EH (cell line): ENCODE data around the gene ASNS.
A peak's percentile ranks its signal among the peaks of the same experiment; 100 is the strongest.
"Not testable (repeated sequence)": the region's sequence is repeated elsewhere in the genome, so short reads cannot be mapped to it uniquely, and the experiment has no call there.

ENCODE experiments used
- DNase-seq: peaks from one replicate; pipeline ENCODE4 v3.0.0-alpha.2; 2015; ENCODE audit warnings: low read depth

Gene ASNS, protein sequence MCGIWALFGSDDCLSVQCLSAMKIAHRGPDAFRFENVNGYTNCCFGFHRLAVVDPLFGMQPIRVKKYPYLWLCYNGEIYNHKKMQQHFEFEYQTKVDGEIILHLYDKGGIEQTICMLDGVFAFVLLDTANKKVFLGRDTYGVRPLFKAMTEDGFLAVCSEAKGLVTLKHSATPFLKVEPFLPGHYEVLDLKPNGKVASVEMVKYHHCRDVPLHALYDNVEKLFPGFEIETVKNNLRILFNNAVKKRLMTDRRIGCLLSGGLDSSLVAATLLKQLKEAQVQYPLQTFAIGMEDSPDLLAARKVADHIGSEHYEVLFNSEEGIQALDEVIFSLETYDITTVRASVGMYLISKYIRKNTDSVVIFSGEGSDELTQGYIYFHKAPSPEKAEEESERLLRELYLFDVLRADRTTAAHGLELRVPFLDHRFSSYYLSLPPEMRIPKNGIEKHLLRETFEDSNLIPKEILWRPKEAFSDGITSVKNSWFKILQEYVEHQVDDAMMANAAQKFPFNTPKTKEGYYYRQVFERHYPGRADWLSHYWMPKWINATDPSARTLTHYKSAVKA

DNA sequence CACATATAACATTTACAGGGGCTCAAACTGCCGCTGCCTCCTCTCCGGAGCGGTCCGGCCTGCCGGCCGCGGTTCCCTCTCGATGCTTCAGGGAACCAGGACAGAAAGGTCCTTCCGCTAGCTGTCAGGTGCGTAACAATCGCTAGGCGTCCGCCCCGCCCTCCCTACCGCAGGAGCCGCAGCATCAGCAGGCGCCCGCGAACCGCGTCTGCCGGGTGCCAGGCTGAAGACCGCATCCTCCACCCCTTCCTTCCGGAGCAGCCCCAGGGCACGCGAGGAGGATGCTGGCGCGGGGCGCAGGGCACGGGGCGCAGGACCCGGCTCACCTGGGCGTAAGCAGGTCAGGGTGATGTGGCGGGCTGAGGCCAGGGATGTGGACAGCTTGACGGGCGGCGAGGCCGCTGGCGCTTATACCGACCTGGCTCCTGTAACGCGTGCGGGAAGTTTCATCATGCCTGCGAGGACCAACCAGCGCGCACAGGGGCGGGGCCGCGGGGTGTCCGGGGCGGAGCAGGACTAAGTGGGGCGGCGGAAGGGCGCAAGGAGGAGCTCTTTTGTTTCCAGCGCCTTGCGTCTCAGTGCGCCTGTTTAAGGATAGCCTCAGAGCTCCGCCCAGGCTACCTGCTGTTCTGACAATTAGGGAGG, at the start of gene ASNS:
Gene ASNS, minus strand, starts transcription at position 384 of the 645 bp plus-strand sequence. CDS start 3,252 bp downstream, outside the sequence.
- peak; percentile 92 for DNase-seq

GRCh38 chr7:97921254-97921653, 49.0 kb upstream of the ASNS start:
- DNase-seq: not testable (repeated sequence)

GRCh38 chr7:97915267-97915666, 43.1 kb upstream of the ASNS start:
- DNase-seq: not testable (repeated sequence)

- not testable (repeated sequence) for DNase-seq
Observed at GRCh38 chr7:97912294-97912693, 40.1 kb upstream of the ASNS start.

DNA sequence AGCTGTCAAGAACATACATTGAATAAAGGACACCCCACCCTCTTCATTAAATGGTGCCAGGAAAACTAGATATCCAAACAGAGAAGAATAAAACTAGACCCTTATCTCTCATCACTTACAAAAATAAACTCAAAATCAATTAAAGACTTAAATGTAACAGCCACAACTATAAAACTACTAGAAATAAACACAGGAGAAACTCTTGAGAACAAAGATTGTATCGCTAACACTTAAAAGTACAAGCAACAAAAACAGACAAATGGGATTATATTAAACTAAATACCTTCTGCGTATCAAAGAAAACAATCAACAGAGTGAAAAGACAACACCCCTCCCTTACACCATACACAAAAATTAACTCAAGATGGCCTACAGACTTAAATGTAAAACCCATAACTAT, 24.7 kb upstream of the ASNS start:
- DNase-seq: not testable (repeated sequence)

DNA sequence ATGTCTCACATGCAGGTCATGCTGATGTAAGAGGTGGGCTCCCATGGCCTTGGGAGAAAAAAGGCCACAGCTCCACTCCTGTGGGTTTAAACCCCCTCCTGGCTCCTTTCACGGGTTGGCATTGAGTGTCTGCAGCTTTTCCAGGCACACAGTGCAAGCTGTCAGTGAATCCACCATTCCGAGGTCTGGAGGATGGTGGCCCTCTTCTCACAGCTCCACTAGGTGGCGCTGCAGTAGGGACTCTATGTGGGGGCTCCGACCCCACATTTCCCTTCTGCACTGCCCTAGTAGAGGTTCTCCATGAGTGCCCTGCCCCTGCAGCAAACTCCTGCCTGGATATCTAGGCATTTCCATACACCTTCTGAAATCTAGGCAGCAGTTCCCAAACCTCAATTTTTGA, 19.5 kb upstream of the ASNS start:
- DNase-seq: not testable (repeated sequence)

DNA sequence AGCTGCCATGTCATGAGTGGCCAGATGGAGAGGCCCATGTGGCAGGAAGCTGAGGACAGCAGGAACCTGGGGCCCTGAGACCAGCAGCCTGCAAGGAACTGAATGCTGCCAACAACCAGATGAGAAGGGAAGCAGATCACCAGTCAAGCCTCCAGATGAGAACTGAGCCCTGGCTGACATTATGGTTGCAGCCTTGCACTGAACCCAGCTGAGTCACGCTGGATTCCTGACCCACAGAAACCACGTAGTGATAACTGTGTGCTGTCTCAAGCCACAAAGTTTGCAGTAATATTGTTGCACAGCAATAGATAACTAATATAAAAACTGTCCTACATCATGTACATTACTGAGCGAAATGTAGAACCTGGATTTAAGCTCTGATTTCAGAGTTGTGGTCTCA, 7.3 kb upstream of the ASNS start:
- not testable (repeated sequence) for DNase-seq

- DNase-seq: not testable (repeated sequence)
Observed at GRCh38 chr7:97874894-97875293, 2.7 kb upstream of the ASNS start.

DNA sequence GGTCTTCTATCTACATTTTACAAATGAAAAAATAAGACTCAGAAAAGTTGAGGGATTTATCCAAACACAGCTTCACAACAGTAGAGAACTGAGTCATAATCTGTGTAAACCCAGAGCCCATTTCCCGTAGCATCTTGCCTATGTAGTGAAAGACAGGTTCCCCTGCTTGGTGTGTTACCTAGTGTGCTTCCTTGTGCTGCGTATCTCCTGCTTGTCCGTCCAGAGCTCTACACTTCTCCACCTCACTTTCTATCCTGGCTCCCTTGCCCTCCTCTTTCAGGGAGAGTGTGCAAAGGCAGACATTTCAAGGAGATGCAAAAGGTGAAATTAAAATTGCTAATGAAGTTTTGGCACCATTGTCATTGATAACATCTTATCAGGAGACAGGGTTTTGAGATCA, 1.4 kb upstream of the ASNS start:
- DNase-seq: no peak

DNA sequence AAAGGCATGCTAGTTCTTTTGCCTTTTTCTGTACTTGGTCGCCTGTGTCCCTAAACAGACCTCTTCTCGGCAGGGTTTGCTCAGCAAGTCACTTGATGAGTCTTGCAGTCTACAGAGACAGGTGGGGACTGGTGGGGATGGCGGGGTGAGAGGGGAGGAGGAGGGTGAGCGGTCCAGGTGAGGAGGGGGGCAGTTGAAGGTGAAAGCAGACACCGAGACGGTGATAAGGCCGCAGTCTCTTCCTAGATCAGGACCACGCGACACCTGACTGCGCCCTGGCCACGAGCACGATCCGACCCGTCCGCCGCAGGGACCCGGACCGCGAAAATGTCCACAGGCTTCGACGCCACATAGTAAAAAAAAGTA, 566 bp downstream of the ASNS start:
- DNase-seq: no peak

DNA sequence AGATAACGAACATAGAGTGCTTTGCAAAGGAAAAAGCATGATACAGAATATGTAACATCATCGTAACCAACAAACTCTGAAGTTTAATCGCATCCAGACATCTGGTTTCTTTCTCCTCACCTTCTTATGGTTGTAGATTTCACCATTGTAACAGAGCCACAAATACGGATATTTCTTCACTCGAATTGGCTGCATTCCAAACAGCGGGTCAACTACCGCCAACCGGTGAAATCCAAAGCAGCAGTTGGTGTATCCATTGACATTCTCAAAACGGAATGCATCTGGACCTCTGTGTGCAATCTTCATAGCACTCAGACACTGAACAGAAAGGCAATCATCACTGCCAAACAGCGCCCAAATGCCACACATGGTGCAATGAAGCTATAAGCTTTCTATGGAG, 3.4 kb downstream of the ASNS start:
- no peak for DNase-seq

DNA sequence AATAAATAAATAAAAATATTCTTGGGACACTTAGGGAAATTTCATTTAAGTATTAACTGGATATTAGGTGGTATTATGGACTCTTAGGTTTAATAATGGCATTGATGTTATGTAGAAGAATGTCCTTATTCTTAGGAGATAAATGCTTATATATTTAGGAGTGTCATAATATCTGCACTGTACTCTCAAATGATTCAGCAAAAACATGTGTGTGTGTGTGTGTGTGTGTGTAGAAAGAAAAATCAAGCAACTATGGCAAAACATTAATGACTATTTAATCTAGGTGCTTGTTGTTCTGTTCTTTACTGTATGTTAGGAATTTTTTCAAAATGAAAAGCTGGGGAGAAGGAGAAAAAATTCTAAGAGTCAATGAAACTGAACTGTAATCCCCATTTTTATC, 3.9 kb downstream of the ASNS start:
- DNase-seq: no peak

DNA sequence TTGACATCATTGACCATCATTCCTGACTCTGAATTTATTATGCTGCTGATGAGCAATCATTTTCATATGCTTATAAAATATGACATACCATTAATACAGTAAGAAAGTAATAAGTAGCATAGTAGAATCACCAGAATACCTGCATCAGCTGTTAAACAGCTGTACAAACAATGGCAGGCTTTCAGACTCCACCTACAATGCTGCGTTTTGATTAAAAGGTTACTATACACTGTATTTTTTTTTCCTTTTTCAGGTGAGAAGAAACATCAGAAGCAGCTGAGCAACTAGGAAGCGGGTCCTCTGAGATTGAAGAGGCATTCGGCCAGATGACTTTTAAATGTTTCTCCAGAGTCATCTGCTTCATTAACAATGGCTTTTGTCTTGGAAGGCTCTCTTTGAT, 7.1 kb downstream of the ASNS start:
- DNase-seq: no peak

DNA sequence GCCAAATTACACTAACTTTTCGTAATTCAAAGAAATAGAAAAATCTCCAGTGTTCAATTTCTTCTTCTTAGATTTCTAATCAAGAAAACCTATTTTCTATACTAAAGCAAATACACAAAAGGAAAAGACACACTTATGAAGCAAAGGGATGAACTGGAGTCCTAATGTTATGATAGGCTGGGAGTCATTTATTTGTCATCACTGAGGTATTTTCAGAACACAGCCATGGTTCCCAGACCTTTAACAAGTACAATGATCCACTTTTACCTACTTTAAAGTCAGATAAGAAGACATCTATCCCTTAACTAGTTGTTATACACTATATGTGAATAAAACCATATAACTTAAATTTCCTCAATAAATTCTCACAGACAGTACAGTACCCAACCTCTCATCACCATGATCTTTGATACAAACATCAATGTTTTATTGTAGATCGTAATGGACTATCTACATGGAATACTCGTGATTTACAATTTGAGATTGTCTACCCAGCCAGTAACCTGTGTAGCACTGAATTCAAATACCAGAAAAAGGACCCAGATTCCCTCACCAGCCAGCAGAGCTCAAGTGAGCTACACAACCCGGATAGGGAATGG, 12.5 kb downstream of the ASNS start:
- peak; percentile 47 for DNase-seq

DNA sequence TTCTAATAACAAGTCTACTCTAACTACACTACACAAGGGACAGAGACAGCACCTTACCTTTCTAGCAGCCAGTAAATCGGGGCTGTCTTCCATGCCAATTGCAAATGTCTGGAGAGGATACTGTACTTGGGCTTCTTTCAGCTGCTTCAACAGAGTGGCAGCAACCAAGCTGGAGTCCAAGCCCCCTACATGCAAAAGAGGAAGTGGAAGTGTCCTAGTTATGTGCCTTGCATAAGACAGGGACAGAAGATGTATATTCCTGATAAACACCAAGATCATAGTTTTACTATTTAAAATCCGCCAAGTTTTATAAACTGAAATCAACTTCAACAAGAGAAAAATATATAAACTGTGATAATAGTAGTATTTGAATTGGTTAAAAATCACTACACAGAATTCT, 14.0 kb downstream of the ASNS start:
- no peak for DNase-seq

DNA sequence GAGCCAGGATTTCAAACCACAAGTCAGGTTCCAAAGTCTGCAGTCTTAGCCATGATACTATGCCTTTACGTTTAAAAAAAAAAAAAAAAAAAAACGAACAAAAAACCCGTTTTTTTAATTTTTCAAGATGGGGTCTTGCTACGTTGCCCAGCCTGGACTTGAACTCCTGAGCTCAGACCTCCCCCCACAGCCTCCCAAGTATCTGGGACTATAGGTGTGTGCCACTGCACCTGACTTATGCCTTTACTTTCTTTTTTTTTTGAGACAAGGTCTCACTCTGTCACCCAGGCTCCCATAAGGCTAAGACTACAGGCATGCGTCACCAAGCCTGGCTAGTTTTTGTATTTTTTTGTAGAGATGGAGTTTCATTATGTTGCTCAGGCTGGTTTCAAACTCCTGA, 14.7 kb downstream of the ASNS start:
- DNase-seq: no peak

GRCh38 chr7:97851683-97852082, 20.5 kb downstream of the ASNS start:
- peak; percentile 63 for DNase-seq

- DNase-seq: not testable (repeated sequence)
Observed at GRCh38 chr7:97850262-97851031, 21.8 kb downstream of the ASNS start.

DNA sequence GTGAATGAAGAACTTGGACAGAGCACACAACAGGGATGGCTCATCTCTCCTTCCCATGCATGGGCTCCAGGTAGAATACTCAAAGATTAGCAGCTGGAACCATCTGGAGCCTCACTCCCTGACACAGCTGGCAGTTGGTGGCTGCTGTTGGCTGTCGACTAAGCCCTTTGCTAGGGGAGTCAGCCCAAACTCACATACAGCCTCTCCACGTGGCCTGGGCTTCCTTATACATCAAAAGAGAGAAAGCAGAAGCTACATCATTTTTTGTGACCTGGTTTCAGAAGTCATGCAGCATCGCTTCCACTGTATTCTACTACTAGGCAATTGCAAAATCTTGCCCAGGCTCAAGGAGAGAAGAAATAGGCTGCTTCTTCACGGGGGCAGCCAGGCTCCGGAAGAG, 24.4 kb downstream of the ASNS start:
- DNase-seq: no peak

DNA sequence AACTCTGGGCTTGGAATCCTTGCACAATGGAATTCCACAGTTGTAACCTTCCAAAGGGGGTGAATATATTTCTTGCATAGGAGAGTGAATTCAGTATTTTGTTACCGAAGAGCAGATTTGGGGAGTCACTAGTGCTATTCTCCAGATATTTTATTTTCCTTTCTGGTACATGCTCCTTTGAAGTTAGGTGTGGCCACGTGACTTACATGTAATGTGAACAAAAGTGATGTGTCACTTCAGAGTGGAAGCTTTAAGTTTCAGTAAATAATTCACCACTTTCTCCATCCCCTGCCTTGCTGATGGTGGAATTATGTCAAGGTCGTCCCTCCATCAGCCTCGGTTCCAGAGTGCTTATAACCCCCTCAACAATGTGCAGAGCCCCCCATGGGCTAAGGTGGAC, 25.3 kb downstream of the ASNS start:
- DNase-seq: no peak

DNA sequence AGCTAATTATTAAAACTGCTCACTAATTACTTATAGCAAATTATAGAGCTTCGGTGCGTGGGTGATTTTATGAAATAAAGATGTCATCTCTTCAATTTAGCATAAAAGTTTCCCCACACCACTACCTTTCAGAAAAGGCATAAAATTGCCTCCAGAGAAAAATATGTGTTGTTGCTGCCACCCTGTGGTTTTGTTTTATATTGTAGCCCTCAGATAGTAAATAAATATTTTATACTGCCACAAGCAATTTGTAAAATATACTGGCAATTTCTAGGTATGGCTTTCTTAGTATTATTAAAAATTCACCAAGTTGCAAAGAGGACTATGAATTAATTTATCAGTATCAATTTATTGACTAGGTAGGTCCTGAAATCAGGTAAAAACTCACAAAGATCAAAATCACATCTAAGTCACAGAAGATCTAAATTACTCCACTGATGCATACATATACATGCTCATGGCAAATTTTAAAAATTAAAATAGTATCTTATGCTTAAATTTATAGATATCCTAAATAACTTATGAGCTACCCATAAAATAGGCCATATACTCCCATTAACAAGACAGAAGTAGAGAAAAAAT, 26.5 kb downstream of the ASNS start:
- DNase-seq: peak; percentile 31

- DNase-seq: no peak
Observed at GRCh38 chr7:97844036-97844435, 28.2 kb downstream of the ASNS start.
